Measurements from ENCODE around the gene KREMEN2.
"Not testable (repeated sequence)": the region's sequence is repeated elsewhere in the genome, so short reads cannot be mapped to it uniquely, and the experiment has no call there.

KREMEN2 gene

DNA sequence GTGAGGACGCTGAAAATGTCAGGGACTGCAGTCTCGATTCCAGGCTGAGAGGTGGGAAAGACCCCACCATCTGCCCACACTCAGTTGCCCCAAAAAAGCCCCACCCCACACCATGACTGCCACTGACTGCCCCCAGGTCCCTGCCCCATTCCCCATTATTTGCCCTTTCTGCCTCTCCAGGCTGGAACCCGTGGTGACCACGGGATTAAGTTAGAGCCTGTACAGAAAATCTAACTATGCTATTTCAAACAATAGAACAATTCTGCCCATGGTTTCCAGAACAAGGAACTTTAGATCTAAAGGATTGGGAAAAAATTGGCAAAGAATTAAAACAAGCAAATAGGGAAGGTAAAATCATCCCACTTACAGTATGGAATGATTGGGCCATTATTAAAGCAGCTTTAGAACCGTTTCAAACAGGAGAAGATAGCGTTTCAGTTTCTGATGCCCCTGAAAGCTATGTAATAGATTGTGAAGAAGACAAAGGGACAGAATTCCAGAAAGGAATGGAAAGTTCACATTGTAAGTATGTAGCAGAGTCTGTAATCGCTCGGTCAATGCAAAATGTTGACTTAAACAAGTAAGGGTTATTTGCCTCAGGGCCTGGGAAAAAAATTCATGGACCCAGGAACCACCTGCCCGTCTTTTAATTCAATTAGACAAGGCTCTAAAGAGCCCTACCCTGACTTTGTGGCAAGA lies 38.0 kb upstream of the KREMEN2 start:
- no peak overlapping the region for H3K4me3 ChIP-seq (ENCODE audit: low read depth, low read length)
- TF ChIP-seq, protein P1, sequence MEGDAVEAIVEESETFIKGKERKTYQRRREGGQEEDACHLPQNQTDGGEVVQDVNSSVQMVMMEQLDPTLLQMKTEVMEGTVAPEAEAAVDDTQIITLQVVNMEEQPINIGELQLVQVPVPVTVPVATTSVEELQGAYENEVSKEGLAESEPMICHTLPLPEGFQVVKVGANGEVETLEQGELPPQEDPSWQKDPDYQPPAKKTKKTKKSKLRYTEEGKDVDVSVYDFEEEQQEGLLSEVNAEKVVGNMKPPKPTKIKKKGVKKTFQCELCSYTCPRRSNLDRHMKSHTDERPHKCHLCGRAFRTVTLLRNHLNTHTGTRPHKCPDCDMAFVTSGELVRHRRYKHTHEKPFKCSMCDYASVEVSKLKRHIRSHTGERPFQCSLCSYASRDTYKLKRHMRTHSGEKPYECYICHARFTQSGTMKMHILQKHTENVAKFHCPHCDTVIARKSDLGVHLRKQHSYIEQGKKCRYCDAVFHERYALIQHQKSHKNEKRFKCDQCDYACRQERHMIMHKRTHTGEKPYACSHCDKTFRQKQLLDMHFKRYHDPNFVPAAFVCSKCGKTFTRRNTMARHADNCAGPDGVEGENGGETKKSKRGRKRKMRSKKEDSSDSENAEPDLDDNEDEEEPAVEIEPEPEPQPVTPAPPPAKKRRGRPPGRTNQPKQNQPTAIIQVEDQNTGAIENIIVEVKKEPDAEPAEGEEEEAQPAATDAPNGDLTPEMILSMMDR (conservative IDR thresholded peaks at IDR 0.05; ENCODE audit: low read depth, low read length) = no peak
- DNase-seq (ENCODE audit: low read depth) = no peak

- TF ChIP-seq, protein P1 (conservative IDR thresholded peaks at IDR 0.05; ENCODE audit: low read depth, low read length) = no peak
- peak overlapping the region; percentile 45 for H3K4me3 ChIP-seq (ENCODE audit: low read depth, low read length)
- no peak for DNase-seq (ENCODE audit: low read depth)
Observed at GRCh38 chr16:2926650-2926999, 37.5 kb upstream of the KREMEN2 start.

DNA sequence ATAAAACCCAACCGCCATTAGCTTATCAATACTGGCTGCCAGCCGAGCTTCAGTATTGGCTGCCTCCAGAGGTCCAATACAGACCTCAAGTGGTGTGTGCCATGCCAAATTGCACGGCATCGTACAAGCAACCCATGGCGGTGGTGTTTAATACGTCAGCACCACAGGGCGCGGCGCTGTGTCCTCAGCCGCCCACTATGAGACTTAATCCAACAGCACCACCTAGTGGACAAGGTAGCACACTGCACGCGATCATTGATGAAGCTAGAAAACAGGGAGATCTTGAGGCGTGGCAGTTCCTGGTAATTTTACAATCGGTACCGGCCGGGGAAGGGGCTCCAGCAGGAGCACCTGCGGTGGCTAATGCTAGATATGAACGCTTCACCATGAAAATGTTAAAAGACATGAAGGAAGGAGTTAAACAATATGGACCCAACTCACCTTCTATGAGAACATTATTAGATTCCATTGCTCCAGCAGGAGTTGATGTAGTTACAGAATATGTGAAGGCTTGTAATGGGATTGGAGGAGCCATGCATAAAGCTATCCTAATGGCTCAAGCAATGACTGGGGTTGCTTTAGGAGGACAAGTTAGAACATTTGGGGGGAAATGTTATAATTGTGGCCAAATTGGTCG lies 36.9 kb upstream of the KREMEN2 start:
- TF ChIP-seq, protein P1 (conservative IDR thresholded peaks at IDR 0.05; ENCODE audit: low read depth, low read length) = peak; percentile 88
- H3K4me3 ChIP-seq (ENCODE audit: low read depth, low read length) = peak overlapping the region; percentile 45
- DNase-seq (ENCODE audit: low read depth) = peak; percentile 90

DNA sequence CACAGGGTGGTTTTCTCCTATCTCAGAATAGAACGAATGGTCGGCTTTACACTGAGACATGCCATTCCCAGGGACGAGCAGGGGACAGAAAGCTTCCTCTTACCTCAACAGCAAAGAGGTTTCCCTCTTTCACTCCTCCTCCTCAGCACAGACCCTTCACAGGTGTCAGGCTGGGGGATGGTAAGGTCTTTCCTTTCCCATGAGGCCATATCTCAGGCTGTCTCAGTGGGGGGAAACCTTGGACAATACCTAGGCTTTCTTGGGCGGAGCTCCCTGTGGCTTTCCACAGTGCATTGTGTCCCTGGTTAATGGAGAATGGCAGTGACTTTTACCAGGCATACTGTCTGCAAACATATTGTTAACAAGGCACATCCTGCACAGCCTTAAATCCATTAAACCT lies 35.9 kb upstream of the KREMEN2 start:
- DNase-seq (ENCODE audit: low read depth); H3K4me3 ChIP-seq (ENCODE audit: low read depth, low read length): not testable (repeated sequence)

DNA sequence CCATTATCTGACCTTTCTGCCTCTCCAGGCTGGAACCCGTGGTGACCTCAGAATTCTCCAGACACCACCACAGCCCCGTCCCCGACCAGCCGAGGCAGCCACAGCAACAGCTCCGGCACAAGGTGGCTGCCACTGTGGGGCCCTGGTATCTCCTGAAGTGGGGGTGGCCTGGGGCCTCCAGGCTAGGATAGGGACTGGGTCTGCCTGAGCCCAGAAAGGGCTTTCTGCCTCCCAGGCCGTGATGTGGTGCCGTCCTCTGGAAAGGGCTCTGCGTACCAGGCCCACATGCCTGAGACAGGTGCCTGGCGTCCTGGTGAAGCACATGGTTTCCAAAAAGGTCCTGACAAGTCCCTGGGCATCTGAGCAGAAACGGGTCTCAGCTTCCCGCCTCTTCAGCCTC lies 35.3 kb upstream of the KREMEN2 start:
- TF ChIP-seq, protein P1 (conservative IDR thresholded peaks at IDR 0.05; ENCODE audit: low read depth, low read length) = no peak
- no peak for DNase-seq (ENCODE audit: low read depth)
- H3K4me3 ChIP-seq (ENCODE audit: low read depth, low read length) = no peak overlapping the region

- TF ChIP-seq, protein P1 (conservative IDR thresholded peaks at IDR 0.05; ENCODE audit: low read depth, low read length) = no peak
- no peak for DNase-seq (ENCODE audit: low read depth)
- H3K4me3 ChIP-seq (ENCODE audit: low read depth, low read length) = no peak overlapping the region
Observed at GRCh38 chr16:2929693-2930092, 34.4 kb upstream of the KREMEN2 start.

- no peak for DNase-seq (ENCODE audit: low read depth)
- TF ChIP-seq, protein P1 (conservative IDR thresholded peaks at IDR 0.05; ENCODE audit: low read depth, low read length) = no peak
- H3K4me3 ChIP-seq (ENCODE audit: low read depth, low read length) = no peak overlapping the region
Observed at GRCh38 chr16:2930236-2930635, 33.8 kb upstream of the KREMEN2 start.

GRCh38 chr16:2931231-2931914 lies 32.7 kb upstream of the KREMEN2 start:
- not testable (repeated sequence) for DNase-seq (ENCODE audit: low read depth)

More at GRCh38 chr16:2931231-2931914, 32.7 kb upstream of the KREMEN2 start:
- H3K4me3 ChIP-seq (ENCODE audit: low read depth, low read length) = not testable (repeated sequence)
